Hepatocyte (in vitro differentiated cells): ENCODE results near the gene CELSR1.

Experiments used
- CTCF ChIP-seq: fragments of 200-600 bp; sonication (generic); IDR thresholded peaks from 2 replicates; pipeline ENCODE4 v1.5.1; 2016; ENCODE audit warnings: antibody characterized with exemption, mild to moderate bottlenecking; ENCODE audit not compliant: poor library complexity
- EZH2 ChIP-seq: fragments of 200-600 bp; sonication (generic); IDR thresholded peaks from 2 replicates; pipeline ENCODE4 v1.6.1; 2016; ENCODE audit warnings: antibody characterized with exemption, mild to moderate bottlenecking, borderline replicate concordance
- EZH2phosphoT487 ChIP-seq: fragments of 200-600 bp; sonication (generic); IDR thresholded peaks from one replicate; pipeline ENCODE4 v1.6.1; 2018; ENCODE audit warnings: antibody characterized with exemption, mild to moderate bottlenecking, low read depth, moderate library complexity; ENCODE audit not compliant: unreplicated experiment, severe bottlenecking

GRCh38 chr22:46402505-46402904 lies 134.9 kb downstream of the CELSR1 start:
- no peak for TF ChIP-seq CTCF
- no peak for TF ChIP-seq EZH2
- no peak for TF ChIP-seq EZH2phosphoT487
